ENCODE data around the gene SH2B3.

- TF ChIP-seq CTCF (IDR thresholded peaks at IDR 0.05) (no peak), POLR2A (IDR thresholded peaks at IDR 0.05) (no peak)
Observed at GRCh38 chr12:111368291-111368787, 37.4 kb upstream of the SH2B3 start.

All from heart left ventricle (tissue), 13 donors.